C4-2B (cell line): ENCODE results near the gene RFX2.

ENCODE experiments used
- H3K27ac ChIP-seq: fragments of 450-650 bp; 2 replicates; pipeline ENCODE4 v1.5.1; 2017
- CTCF ChIP-seq: fragments of 450-650 bp; conservative IDR thresholded peaks from 2 replicates; pipeline ENCODE4 v1.5.1; 2017; ENCODE audit warnings: mild to moderate bottlenecking
- ZFX ChIP-seq: fragments of 450-650 bp; IDR thresholded peaks from 2 replicates; pipeline ENCODE4 v1.6.1; 2017

RFX2 gene

GRCh38 chr19:6110360-6110977 lies at the start of gene RFX2:
Gene RFX2, minus strand, starts transcription at chr19:6110500. Its CDS starts 63,004 bp downstream, at chr19:6047496.
- no peak for TF ChIP-seq ZFX
- TF ChIP-seq CTCF = no peak
- H3K27ac ChIP-seq = peak within 1 kb of the TSS; percentile 27

- TF ChIP-seq ZFX (no peak), CTCF (no peak)
- no peak overlapping the region for H3K27ac ChIP-seq
Observed at GRCh38 chr19:6156033-6156432, 45.7 kb upstream of the RFX2 start.

GRCh38 chr19:6150289-6150688 lies 40.0 kb upstream of the RFX2 start:
- TF ChIP-seq ZFX = no peak
- TF ChIP-seq CTCF = no peak
- no peak overlapping the region for H3K27ac ChIP-seq

GRCh38 chr19:6141217-6141616 lies 30.9 kb upstream of the RFX2 start:
- TF ChIP-seq ZFX (no peak), CTCF (no peak)

GRCh38 chr19:6138511-6138910 lies 28.2 kb upstream of the RFX2 start:
- H3K27ac ChIP-seq = no peak overlapping the region
- TF ChIP-seq CTCF = no peak
- TF ChIP-seq ZFX = no peak

More at GRCh38 chr19:6141217-6141616, 30.9 kb upstream of the RFX2 start:
- no peak overlapping the region for H3K27ac ChIP-seq

GRCh38 chr19:6138066-6138465 lies 27.8 kb upstream of the RFX2 start:
- TF ChIP-seq ZFX = no peak
- TF ChIP-seq CTCF = no peak
- no peak overlapping the region for H3K27ac ChIP-seq

GRCh38 chr19:6133231-6133630 lies 22.9 kb upstream of the RFX2 start:
- no peak overlapping the region for H3K27ac ChIP-seq
- TF ChIP-seq CTCF (no peak), ZFX (no peak)
